GM18499 (cell line): ENCODE measurements around the gene HLA-F.

ENCODE experiments used
- ATAC-seq: cut with Tn5 transposase; IDR thresholded peaks from one replicate; pipeline ENCODE4 v1.9.1; 2021; ENCODE audit warnings: moderate number of reproducible peaks; ENCODE audit not compliant: insufficient read depth, unreplicated experiment

HLA-F gene

DNA sequence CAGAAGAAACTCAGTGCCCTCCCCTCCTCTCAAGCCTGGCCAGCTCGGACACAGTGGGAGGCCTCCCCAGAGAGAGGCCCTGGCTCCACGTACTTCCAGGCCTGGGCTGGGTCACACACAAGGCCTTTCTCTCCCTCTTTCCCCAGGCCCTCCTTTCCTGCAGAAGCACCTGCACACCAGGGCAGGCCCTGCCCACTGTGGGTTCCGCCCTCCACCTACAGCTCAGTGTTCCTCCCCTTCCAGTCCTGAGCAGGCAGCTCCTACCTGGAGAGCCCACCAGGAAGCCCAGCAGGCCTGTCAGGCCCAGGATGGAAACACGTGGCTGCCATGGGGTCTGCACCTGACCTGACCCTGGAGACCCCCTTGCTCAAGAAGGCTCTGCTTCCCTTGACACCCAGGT, 18.9 kb downstream of the HLA-F start:
- ATAC-seq = no peak

DNA sequence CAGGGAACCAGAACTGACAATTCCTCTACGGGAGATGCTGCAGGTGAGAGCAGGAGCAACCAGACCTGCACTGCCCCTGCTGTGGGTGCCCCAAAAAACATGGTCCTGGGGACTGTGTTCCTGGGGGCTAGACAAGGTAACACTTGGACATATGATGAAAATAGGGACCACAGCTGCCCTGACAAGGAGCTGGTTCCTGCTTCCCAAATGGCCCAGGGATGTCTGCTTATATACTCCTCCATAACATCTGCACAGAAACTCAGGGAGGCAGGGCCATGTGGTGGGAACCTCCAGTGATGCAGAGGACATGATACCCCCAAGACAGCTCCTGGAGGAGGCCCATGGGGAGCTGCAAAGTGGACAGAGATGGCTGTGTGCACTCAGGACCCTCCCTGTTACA, 19.8 kb downstream of the HLA-F start:
- ATAC-seq = no peak

DNA sequence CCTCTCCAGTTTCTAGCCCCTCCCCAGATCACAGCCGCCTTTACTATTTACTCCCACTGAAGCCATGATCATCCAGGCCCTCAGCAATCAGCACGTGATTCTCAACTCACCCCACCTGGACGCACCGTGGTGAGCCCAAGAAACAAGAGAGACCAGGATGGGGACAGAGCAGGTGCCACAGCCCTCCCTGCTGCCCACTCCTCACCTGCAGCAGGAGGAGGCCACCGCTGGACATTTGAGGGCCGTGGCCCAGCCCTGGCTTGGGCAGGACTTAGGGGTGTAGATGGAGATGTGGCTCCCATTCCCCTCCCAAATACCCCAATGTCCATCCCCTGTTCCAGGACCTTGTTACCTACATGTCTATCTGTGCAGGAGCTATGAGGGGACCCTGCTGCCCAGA, 20.3 kb downstream of the HLA-F start:
- ATAC-seq = no peak

DNA sequence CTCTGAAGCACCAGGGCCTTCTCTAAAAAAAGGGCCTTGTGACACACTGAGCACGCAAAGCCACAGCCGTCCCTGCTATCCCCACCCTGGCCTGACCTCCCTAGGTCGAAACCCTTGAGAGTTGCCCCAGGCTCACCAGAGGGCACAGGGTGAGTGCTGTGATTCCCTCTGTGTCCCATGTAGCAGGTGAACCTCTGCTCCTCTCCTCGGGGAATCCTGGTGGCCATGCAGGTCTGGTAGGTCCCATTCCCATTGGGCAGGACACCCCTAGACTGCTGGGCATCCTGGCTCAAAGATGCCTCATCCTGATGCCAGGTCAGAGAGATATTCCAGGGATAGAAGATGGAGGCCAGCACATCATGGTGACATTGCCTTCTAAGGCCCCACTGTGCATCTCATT, 20.9 kb downstream of the HLA-F start:
- ATAC-seq = no peak

DNA sequence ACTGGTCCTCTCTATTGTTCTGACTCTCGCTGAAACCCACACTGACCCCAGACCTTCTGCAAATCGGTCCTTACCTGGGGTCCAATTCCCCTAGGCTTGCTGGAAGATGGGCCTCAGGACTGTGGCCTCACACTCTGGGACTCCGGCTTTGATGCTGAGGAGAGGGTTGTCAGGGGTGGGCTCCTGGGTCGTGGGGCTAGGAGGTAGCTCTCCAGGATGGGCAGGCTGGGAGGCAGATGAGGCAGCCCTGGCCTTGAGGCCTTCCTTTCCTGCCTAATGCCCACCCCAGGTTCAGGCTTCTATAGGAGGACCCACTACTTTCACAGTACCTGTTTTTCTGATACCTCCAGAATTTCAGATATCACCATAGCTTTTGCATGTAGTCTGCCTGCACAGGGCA, 21.4 kb downstream of the HLA-F start:
- no peak for ATAC-seq

DNA sequence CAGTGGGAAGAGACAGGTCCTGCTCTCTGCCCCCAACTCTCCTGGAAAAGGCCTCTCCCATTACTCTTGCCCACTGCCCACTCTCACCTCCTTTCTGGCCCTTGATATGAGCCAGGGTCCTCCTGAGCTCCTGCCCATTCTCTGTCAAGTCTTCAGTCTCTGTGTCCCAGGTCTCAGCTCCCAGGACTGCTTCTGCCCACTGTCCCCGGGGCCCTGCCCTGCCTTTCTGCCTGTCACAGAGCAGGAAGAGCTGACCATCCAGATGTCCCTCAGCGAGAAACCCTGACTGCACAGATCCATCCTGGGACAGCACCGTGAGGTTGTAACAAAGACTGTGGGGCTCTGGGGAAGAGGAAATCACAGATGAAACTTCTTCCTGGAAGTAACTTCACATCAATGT, 22.2 kb downstream of the HLA-F start:
- no peak for ATAC-seq

DNA sequence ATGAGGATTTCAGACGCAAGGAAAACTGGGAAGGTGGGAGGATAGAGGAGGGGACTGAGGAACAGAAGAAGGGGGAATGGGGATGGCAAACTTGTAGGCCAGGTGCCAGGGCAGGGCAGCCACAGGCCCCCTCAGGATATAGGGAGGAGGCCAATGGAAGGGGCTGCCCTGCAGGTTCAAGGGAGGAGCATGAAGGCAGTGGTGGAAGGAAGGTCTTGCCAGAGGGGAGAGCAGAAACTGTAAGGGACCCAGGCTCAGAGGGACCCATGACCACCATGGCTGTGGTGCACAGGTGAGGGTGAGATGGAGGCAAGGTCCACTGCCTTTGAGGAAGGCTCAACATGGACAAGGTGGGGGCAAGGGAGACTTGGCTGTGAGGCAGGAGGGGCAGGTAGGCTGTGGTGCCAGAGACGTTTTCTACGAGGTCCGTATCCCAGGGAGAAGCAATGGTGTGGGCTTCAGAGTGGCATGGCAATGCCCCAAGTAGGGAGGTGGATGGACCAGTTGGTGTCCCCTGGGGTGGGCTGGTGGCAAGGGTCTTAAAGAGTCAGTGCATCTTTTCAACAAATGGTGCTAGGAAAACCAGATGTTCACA, 22.7 kb downstream of the HLA-F start:
- no peak for ATAC-seq

DNA sequence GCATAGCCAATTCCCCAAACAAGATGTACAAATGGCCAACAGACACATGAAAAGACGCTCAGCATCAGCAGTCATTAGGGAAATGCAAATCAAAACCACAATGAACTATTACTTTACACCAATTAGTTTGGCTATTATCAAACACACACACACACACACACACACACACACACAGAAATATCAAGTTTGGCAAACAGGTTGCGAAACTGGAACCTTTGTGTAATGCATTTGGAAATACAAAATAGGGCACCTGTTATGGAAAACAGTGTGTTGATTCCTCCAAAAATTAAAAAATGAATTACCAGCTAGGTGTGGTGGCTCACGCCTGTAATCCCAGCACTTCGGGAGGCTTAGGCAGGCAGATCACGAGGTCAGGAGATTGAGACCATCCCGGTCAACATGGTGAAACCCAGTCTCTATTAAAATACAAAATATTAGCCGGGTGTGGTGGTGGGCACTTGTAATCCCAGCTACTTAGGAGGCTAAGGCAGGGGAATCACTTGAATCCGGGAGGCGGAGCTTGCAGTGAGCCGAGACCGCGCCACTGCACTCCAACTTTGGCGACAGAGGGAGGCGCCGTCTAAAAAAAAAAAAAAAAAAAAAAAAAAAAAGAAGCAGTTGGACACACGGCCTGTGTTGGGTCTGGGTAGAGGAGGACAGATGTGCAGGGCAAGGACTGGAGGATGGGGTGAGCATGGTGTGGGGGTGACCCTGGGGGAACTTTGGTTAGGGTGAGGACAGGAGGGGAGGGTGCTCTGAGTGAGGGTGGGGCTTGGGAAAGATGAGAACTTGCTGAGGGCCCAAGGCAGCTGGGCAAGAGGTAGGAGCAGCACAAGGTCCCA, 23.8 kb downstream of the HLA-F start:
- no peak for ATAC-seq

DNA sequence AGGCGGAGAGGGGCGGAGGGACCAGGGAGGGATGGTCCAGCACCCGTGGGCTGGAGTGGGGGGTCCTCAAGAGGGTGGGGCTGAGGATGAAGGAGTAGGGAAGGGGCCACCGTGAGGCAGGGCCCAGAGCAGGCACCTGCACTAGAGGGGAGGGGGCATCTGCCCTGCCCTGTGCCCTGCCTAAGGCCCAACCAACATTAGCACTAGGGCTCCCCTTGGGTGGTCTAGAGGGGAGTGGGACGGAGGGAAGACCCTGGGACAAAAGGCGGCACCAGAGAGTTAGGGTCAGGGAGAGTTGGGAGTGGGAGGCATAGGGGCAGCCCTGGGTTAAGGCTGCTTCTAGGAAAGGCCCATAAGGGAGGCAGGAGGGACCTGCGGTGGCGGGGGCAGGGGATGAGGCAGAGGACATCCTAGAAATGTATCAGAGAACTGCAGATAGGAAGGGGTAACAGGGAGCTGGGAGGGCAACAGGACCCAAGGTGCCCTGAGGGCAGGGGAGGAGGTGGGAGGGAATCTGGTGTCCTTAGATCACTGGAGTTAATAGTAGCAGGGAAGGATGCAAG, 24.5 kb downstream of the HLA-F start:
- no peak for ATAC-seq

DNA sequence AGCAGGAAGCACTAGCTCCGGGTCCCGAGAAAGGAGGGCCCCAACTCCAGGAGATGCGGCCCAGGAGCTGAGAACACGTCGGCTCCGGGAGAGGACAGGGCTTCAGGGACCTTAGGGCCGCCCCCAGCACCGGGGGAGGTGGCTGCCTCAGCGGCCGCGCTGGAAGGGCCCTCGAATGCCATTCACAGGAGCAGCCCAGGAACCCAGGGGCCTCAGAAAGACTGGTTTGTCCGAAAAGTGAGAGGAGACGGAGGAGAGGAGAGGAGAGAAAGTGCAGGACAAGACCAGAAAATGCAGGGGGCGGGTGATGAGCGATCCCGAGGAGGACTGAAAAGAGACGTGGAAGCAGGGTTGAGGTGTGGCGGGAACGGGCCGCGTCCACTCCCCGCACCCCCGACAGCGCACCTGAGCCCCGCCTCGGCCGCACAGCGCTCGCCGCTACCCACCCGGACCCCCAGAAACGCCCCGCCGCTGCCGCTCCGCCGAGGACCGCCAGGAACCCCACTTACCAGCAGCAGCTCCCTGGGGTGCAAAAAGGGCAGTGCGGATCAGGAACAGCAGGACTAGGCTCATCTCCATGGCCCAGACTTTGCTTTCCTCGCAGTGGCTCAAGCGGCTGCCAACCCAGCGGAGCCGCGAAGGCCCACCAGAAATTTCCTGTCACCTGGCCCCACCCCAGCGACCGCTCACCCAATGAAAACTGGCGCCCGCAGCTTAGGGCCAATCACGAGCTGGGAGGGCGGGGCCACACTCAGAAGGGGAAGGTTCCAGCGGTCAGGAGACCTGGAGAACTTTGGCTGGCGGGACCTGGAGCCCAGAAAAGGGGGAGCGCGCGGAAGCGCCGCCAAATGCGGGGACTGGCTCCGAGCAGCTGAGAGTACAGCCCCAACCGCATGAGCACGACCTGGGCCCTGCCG, 25.4 kb downstream of the HLA-F start:
- ATAC-seq = no peak

DNA sequence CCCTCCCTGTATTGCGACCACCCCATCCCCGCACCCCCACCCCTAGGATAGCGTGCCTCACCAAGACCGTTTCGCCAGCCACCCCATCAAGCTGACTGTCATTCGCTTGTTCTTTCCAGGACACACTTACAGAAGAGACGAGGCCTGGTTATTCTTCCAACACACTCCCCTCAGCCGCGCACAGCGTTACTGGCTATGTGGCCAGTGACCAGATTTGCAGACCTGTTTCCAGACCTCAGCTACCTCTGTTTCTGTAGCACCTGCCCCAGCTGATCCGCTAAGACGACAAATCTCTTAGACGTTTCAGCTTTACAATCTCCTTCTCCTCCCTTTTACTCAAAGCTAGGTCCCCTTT, 26.1 kb downstream of the HLA-F start:
- ATAC-seq = no peak

DNA sequence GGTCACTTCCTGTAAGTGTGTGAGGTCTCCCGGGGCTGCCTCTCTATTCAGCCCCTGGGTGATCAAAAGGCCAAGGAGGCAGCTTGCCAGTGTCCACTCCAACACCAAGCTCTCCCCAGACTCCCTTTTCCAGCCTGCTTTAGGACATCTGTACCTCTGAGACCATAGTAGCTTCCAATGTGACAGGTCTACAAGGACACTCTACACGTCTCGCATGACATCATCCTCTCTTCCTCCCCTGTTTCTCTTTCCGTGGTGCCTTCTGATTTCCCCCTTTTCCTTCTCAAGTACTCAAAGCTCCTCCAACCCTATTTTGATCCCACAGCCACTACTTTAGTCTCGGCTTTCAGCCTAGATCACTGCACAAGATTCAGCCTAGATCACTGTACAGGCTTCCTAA, 26.4 kb downstream of the HLA-F start:
- ATAC-seq = no peak

DNA sequence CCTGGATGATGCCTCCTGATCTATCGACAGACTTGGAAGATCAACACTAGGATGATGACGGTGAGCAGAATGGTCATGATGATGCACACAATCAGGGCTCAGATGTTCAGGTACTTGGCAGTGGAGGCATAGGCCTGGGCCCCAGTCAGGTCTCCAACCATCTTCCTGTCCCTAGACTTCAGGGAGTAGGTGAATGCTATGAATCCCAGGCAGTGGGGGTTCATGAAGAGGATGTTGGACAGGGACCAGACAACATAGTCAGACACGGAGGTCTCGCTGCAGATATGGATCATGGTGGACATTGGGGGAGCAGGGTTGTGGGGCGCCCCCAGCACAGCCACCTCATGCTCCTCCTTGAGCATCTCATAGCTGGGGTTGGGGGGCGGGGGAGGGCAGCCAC, 27.5 kb downstream of the HLA-F start:
- no peak for ATAC-seq

DNA sequence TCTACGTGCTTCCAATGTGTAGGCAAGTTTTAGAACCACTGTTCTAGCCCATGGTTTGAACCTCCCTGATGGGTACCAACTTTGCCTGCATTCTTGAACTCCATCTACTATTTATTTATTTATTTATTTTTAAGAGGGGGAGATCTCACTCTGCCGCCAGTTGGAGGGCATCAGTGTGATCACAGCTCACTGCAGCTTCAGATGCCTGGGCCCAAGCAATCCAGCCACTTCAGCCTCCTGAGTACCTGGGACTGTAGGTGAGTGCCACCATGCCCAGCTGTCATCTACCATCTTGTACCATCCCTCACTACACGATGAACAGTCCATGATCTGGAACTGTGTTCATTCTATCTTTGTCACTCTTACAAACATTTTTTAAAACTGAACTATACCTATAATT, 28.2 kb downstream of the HLA-F start:
- ATAC-seq = no peak

DNA sequence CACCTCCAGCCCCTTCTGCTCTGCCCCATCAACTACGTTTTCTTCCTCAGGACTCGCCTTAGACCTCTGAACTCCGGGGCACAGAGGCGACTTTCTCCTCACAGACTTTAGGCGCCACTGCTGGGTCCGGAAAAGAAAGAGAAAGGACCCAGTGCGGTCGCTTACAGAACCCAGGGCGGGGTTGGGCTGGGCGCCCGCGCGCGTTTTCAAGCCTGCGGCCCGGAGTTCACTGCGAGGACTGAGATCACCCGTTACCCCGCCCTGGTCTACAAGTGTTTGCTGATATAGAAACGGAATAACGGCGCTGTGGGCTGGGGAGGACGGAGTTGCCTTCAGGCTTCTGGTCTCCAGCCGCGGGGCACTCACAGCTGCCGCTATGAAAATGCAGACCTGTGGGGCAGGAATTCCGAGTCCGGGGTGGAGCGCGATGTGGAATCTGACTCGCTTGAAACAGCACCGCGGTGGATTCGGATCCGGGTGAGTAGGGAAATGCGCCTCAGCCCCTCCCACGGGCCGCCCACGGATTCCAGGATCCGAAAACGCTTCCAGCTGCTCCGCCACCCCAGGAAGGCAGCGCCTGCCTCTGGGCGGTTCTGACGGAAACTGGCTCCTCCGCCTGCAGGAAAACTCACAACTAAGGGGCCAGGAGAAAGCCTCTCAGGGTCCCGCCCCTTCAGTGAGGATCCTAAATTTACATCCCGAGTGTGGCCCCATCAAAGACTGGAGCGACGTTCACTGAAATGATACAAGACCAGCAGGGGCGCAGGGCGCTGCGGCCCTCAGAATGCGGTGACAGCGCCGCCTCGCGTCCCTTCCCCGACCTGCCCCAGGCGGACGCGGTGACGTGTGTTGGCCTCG, 29.4 kb downstream of the HLA-F start:
- ATAC-seq = peak; percentile 58

DNA sequence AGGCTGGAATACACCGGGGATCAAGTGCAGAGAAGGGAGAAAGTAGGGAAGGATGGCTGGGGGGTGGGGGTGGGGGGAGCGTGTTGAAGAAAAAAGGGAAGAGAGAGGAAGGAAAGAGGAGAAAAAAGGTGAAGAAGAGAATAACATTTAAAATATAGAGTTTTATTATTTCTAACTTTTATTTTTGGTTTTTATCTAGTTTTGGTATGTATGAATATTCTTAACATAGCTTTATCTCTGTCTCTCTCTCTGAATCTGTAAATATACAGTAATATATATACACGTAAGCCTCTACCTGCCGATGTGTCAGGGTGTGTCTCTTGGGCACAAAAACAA, 30.0 kb downstream of the HLA-F start:
- ATAC-seq = no peak

DNA sequence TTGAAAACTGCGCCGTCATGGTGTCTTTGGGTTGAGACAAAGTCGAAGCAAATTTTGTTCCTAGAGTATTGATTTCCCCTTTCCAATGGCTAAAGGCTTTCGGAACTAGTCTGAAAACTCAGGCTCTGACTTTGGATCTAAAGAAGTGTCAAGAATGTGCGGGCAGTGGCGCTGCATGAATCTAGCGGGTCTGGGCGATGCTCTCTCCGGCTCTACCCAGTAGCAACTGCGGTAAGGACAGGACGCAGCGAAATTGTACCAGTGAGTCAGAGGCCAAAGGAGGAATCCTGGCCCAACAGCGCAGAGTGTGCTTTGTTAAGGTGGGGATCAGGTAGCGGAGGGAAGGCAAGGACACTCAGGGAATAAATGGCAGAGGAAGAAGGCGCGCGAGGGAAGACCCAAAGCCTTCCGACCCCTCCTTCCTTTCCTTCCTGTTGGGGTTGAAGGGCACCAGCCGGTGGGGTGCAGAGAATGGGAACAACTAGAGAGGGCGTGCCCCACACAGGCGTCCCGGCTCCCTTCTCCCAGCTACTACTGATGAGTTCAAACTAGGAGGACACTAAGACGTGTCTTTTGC, 32.1 kb downstream of the HLA-F start:
- ATAC-seq = no peak

DNA sequence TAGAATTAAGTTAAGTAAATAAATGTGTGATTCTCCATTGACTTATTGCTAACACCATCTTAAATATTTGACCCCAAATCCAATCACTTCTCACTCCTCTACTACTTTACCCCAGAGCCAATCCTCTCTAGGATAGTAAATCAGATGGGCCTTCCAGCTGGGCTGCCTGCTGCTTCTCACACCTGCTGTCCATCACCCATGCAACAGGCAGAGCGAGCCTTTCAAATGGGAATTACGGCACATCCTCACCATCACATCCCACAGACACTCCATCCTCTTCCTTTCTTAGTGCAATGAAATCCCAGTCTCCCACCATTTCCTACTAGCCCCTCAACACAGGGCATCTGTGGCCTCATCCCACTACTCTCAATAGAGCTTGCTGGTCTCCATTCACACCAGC, 34.0 kb downstream of the HLA-F start:
- ATAC-seq = no peak

DNA sequence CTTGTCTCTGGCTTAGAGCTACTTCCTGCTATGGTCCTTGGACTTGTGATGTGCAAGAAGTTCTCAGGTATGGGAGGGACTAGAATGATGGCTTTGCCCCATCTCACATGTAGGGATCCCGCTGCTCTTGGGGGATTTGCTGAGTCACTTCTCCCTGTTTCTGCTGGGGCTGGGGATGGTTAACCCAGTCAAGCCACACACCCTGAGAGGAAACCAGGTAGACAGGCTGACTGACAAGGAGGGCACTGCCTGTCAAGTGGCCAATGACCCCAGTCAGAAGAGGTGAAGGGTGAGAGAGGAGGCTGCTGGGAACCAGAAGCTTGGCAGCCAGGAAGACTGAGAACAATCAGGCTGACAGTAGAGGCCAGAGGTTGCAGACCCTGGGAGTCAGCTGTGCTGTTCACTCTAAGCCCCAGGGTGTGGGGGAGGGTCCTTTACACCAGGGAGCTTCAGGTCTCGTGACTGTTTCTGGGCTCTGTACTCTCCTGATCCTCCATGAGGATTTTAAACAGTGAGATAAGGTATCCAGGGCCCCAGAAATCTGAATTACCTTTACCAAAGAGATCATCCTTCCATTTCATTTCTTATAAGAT, 34.6 kb downstream of the HLA-F start:
- no peak for ATAC-seq
